Raji (cell line): ENCODE data around the gene CEP20.

Source experiments
- POLR2A ChIP-seq: IDR thresholded peaks from 2 replicates; pipeline ENCODE4 v1.6.1; 2011; ENCODE audit warnings: low read depth, low read length, control low read depth; ENCODE audit not compliant: insufficient read depth

Gene CEP20

GRCh38 chr16:15830832-15831451, 57.5 kb downstream of the CEP20 start:
- no peak for TF ChIP-seq POLR2A

DNA sequence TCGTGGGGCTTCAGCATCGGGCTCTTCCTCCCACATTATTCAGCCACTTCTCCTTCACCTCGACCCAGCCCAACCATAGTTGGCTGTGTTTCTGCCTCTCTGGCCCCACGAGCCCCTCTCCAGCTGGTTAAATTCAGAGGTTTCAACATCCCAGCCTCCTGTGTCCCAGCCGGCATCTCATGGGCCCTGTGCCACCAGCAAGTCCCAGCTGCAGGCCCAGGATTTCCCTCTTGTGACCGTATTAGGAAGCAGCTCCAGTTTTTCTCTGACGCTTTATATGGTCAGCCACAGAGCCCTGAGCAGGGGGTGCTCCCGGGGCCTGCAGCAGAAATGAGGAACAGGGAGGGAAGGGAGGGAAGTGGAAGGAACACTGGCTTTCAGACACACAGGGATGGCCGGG, 58.9 kb downstream of the CEP20 start:
- TF ChIP-seq POLR2A = no peak

DNA sequence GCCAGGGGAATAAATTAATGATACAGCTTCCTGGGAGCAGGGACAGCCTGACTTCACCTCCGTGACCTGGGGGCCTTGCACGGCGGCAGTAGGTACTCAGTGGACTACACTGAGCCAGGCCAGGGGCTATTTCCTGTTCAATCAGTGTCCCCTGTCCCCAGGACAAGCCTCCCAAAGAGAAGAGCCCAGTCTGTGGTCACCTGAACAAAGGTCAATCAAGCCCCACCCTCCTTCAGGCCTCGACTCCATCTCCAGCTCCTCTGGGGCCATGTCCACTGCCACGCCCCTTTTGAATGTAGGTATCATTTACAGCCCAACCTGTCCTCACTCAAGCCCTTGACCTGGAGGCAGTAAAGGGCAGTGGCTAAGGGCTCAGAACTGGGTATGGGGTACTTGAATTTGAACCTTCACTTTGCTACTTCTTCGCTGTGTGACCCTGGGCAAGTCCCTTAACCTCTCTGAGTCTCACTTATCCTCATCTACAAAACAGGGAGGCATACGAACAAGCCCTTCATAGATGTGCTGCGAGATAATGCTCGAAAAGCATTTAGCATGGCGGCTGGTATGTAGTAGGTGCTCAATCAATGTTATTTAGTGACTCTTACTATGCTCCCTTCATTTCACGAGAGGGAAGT, 60.6 kb downstream of the CEP20 start:
- no peak for TF ChIP-seq POLR2A

DNA sequence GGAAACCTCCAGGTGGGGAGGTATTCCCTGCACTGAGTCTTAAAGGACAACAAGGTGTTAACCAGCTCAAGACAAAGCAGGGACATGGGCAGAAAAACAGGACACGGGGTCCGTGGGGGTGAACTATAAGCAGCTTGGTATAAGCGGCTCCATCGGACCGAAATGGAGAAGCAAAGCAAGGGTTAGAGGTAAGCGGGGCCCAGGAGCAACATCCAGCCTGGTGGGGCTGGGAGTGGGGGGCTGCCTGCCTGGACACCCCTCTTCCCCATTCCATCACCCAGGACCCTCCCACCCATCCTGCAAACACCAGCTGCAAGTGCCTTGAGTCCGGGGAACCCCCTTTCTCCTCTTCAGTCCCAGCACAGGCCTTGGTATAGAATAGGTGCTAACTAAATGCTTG, 61.1 kb downstream of the CEP20 start:
- TF ChIP-seq POLR2A = no peak

- TF ChIP-seq POLR2A = no peak
Measured at GRCh38 chr16:15825750-15826305, 62.6 kb downstream of the CEP20 start.

DNA sequence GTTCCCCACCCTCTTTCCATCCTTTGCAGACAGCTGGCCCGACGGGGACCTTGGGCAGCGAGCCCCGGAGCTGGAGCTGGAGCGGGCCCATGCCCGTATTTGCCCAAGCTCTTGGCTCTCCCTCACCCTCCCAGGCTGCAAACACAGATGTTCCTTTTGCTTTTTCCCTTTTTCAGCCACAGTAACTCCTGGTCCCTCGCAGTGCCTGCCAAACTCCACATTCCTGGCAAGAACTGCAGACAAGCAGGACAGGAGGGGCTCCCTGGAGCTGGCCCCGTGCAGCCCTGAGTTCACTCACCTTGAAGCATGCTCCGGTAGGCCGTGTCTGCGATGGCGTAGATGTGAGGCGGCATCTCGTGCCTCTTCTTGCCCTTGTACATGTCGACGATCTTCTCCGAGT, 65.4 kb downstream of the CEP20 start:
- no peak for TF ChIP-seq POLR2A

GRCh38 chr16:15820837-15821236, 67.6 kb downstream of the CEP20 start:
- TF ChIP-seq POLR2A = no peak

DNA sequence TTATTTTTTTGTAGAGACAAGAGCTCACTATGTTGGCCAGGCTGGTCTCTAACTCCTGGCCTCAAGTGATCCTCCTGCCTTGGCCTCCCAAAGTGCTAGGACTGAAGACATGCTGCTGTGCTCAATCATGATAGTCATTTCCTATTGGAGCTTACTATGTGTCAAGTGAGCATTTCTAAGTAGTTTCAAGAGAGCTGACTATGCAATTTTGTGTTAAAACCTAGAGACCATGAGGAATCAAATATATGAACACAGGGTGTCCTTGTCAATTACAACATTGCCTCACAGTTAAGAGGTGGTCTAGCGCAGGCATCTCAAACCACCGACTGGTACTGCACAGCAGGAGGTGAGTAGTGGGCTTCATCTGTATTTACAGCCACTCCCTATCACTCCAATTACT, 69.4 kb downstream of the CEP20 start:
- no peak for TF ChIP-seq POLR2A

DNA sequence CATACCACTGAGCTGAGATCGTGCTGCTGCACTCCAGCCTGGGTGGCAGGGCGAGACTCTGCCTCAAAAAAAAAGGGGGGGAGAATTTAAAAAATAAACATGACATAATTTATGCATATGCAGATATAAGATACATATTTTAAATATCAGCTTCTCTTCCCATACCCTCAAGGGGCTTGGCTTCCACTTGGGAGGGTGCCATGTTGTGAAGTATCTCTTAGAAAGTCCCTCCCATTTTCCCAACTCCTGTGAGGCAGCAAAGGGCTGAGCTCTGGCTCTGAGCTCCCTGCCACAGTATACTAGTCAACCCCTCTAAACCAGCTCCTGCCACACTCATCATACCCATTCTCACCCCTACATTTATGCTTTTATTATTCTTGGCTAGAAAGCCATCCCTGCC, 71.0 kb downstream of the CEP20 start:
- no peak for TF ChIP-seq POLR2A

DNA sequence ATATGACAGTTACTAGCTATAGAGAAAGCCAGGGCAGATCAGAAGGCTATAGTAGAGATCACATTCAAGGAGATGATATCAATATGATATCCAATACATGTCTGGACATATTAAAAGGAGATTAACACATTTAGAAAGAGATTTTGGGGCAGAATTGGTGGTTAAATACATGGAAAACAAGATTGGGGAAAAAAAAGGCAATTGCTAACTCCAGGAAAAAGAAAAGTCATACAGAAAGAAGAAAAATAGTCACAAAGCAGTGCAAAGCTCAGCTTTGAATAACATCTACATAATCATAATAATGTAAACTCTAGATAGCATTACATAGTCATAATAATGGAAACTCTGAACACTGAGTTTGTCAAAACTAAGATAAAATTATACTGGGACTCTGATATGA, 72.2 kb downstream of the CEP20 start:
- no peak for TF ChIP-seq POLR2A
